HG03354 (cell line): ENCODE measurements around the gene DDX39B.
"Not testable (repeated sequence)": the region's sequence is repeated elsewhere in the genome, so short reads cannot be mapped to it uniquely, and the experiment has no call there.

Source experiments
- ATAC-seq: cut with Tn5 transposase; IDR thresholded peaks from one replicate; pipeline ENCODE4 v1.9.1; 2021; ENCODE audit warnings: mild to moderate bottlenecking; ENCODE audit not compliant: unreplicated experiment, poor library complexity, severe bottlenecking

The DDX39B gene

DNA sequence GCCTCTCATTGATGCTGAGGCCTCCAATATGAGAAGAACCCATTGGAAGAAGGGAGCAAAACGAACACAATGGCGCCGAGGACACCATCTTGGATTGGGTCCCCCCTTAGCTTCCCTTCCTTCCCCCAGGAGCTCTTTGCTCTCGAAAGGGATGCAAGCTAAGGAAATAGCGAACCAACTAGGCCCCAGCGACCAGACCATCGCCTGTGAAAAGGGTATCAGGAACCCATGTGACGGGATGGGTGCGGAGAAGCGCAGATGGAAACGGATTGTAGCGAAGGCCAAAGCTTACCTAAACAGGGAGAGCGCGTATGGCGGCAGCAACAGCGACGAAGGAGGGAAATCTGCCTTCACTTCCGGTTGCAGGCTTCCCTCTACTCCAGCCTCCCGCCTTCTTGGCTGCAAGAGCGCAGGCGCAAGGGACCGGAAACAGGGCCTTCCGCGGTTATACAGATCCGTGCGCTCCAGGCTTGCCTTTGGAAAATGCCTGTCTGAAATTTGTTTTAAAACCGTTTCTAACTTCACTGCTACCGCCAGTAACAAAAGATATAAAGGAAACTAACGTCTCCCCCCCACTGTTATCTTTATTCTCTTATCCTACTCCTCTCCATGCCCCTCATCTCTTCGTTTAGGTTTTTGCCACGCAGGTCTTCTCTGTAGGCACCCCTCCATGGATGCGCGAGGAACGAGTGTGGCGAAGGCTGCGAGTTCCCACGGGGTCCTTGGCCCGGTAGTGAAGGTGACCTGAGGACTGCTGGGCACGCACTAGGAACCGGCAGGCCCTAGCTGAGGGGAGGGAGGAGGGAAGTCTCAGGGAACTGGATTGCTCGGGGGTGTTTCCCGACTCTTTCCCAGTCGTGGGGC is at the start of gene DDX39B:
DDX39B (minus strand) TSS at position 346 of the 864 bp plus-strand sequence. CDS start 1,471 bp downstream, outside the sequence.
- peak; percentile 64 for ATAC-seq

DNA sequence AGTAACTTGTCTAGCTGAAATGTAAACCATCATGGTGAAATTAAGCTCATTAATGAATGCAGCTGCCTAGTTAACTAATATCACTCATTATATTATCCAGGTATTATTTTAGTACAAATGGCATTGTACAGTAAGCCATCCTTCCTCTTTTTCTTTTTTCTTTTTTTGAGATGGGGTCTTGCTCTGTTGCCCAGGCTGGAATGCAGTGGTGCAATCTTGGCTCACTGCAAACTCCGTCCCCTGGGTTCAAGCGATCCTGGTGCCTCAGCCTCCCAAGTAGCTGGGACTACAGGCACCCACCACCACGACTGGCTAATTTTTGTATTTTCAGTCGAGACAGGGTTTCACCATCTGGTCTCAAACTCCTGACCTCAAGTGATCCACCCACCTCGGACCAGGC is 48.9 kb upstream of the DDX39B start:
- ATAC-seq, result not testable (repeated sequence)

DNA sequence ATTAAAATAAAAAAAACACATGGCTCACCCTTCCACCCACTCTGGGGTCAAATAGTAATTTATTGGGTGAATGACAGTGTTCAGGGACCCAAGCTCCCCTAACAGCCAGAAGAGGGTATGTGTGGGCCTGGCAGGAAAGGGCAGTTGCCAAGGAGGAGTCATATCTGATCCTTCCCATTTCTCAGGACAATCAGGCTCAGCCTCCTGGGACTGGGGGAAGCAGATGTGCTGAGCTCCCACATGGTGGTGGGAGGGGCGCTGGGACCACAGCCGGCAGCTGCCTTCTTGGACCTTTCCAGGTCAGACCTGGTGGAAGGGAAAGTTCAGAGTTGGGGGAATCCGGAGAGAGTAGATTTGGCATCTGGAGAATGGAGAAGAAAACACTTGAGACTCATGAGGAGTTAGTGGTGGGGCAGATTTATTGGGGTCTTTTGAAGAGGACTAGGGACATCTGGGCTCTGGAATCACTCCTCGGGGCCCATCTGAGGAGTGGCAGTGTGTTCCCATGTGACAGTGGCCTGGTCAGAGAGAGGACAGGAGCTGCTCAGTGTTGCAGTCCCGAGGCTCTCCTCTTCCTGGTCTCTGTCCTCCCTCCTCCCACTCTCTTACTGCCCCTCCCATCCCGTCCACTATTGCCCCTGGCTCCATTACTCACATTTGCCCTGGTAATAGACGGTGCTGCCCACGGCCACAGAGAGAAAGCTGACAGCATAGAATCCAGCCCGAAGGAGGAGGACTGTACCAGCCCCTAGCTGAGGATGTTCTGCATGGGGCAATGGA is 47.3 kb upstream of the DDX39B start:
- no peak for ATAC-seq

DNA sequence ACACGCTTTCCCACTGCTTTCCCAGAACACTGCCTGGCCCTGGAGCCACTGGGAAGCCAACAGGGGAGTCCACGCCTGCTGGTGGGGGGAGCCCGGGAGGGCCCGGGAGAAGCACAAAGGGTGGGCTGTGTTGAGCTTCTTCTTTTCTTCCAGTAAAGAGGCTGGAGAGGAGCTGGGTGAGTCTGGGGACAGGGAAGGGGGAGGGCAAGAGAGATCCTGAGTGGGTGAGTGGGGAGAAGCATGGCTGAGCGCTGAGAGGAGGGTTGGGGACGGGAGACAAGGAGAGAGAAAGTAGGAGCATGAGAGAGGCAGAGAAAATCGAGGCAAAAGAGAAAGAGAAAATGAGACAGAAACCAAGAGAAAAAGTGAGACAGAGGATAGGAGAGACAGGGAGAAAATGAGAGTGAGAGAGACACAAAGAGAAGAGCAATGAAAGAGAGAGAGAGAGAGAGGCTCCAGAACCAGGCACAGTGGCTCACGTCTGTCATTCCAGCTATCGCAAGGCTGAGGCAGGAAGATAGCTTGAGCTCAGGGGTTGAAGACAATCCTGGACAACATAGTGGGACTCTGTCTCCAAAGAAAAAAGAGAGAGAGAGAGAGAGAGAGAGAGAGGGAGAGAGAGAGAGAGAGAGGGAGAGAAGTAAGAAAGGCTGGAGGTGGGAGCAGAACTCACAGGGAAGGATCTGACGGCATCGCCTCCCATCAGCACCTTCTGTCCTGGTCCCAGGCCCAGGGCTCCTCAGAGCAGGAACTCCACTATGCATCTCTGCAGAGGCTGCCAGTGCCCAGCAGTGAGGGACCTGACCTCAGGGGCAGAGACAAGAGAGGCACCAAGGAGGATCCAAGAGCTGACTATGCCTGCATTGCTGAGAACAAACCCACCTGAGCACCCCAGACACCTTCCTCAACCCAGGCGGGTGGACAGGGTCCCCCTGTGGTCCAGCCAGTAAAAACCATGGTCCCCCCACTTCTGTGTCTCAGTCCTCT is 46.3 kb upstream of the DDX39B start:
- ATAC-seq, result no peak

DNA sequence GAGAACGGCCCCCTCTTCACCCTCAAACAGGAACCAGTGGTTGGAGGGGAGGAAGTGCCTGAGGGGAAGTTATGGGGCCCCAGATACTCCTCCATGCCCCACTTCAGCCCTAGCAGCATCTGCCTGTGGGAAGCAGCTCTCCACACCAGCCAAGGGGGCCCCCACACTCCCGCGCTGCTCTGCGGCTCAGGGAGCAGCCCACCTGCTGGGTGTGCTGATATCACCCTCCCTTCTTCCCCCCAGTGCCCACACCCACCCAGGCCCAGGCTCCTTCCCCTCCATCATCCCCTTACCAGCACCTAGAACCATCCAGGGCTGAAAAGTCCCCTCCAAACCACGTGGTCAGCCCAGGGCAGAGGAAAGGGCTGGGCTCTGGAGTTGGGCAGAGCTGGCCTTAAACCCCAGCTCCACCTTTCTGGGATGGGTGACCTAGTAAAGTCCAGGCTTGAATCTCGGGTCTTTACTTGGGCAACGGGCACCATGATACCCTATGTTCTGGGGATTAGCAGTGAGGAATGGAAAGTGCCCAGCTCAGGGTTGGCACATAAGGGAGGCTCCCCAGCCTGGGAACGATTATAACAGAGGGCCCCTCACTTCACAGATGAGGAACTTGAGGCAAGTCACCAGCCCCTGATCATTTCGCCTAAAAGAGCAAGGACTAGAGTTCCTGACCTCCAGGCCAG is 44.9 kb upstream of the DDX39B start:
- no peak for ATAC-seq

DNA sequence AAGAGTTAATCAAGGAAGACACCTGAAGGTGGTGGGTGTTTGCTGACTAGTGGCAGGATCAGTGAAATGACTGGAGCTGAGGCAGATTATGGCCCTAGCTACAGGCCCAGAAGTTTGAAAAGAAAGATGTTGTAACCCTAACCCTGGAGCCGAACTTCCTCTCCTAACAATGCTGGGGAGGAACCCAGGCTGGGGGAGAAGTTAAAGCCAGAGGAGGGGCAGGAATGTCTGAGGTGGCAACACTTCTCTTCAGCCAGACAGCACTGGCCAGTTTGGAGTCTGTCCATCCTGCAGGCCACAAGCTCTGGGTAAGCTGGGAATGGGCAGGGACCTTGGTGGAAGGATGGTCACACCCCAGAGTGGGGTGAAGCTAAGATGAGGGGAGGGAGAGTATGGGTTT is 44.2 kb upstream of the DDX39B start, which contains the start of gene LST1:
LST1 (plus strand) TSS at position 270 of the 400 bp plus-strand sequence. CDS start 1,023 bp downstream, outside the sequence.
- no peak for ATAC-seq

DNA sequence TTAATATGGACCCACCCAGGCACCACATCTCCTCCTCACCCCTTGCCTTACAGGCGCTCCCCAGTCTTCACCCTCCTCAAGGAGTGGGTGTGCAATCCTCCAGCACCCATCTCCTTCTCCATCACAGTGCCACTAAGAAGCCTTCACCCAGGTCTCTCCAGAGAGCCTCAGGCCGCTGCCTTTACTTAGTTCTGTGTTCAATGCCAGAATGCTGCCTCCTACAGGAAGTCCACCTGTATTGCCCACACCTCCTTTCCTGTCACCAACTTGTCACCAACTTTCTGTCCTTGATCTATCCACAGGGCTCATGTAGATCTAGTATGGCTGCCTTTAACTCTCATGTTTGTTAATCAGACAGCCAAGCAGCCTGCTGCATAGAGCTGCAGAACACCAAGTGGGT is 43.7 kb upstream of the DDX39B start:
- no peak for ATAC-seq

DNA sequence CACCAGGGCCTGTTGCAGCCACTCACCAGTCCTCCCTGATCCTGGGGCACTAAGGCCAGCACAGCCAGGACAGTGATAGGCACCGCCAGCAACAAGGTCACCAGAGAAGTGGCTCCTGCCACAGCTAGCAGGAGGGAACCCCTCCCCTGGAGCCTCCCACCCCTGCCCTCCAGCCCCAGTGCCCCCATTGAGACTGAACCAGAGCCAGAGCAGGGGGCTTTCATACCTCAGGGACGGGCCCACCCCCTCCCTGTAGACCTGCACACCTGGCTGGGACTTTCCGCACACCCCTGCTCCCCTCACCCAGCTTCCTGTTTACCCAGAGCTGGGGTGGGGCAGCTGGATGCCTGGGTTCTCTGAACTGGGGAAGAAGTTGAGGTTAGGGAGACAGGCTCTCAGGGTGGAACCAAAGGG is 40.4 kb upstream of the DDX39B start, which contains the start of gene LTB:
LTB (minus strand) TSS at position 195 of the 414 bp plus-strand sequence; CDS start at position 188, 7 bp downstream.
- ATAC-seq, result no peak

DNA sequence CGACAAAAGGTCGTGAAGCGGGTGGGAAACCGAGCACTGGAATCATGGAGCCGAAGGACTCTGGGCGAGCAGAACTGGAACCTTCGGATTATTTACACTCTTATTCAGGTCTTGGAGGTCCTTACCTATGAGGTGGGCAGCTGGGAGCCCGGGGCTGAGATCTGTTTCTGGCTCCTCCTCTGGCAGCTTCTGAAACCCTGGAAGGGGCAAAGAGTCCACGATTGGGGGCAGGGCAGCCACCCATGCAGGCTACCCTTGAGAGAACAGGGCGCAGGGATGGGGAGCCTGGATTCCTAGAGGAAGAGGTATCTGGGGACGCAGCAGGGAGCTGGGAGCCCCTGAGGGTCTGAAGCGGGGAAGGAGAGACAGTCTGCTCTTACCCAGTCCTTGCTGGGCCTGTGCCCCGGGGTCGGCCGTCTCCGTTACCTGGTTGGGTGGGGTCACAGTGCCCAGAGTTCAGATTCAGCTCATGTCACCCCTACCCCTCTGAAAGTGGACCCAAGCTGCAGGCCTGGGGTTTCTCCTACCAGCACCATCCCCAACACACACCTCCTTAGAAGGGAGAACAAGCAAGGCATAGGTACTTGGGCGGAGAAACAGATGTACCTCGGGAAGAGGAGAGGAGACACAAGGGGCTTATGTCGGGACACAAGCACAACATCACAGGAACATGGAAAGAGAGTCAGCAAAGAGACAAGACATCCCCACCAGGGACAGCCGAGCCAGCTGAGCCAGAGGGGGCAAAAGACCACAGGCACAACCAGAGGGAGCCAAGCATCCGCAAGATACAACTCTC is 39.8 kb upstream of the DDX39B start:
- ATAC-seq, result no peak

DNA sequence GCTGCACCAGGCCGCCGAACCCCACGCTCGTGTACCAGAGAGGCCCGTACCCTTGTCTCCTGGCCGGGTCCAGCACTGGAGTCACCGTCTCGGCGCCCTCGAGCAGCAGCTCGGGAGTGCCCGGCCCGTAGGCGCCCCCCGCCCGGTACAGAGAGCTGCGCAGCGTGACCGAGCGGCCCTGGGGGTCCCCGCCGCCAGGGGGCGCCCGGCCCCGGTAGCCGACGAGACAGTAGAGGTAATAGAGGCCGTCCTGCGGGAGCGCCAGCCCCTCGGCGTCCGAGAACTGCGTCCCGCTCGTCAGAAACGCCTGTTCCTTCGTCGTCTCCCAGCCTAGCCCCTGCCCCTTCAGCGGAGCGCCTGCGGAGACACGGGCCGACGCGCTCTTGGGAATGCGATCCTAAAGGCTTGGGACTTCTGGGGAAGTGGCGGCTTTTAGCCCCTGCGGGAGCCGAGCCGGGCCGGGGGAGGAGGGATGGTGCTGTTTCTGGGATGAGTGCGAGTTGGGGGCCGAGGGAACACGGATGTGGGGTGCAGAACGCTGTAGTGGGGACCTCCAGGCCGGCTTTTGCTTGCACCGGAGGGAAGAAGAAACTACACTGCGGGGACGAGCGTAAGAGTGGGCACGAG is 39.1 kb upstream of the DDX39B start:
- ATAC-seq, result peak; percentile 71

DNA sequence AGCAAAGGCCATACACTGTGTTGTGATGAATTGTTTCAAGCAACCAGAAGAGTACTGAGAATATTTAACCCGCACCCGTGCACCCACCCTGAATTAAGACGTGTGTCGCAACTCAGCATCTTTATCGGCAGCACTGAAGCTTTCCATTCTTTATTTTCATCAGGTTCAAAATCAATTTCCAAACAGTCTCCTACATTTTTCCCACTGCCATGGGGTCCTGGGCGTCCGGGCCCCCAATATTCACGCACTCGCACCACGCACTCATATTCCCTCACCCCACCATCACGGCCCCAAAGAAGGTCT is 38.6 kb upstream of the DDX39B start:
- ATAC-seq, result no peak

DNA sequence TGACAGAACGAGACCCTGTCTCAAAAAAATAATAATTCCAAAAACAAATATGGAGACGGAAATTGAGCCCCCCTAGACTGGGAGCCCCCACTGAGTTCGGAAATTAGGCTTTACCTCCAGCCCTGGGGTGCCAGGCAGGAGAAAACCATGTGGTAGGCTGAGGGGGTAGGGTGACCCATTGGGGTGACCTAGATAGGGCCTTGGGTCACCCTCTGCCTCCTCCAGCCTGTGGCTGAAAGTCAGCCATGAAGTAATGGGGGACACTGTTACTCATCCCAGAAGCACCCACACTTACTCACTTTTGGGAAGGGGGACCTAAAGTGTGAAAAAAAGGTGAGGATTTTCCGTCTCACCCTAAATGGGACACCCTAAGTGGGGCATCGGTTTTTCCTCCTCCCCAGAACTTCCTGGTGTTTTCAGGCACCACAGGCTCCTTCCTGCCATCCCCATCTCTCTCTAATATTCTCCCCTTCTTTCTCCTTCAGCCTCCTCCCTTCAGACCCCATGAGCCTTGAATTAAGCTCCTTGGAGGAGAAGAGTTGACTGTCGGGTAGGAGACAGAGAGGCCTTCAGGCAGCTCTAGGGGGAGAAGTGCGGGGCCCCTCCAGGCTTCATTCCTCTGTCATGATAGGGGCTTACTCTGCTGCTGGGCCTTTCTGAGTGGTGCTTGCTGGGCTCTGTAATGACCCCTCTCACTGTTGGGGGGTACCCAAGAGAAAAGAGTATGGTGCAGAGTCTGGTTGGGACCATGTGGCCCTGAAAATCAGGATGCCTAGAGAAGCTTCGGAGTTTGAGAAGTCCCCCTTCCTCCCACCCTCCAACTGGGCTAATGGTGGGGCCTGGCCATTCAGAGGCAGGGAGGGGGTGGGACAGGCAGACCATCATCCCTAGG is 38.0 kb upstream of the DDX39B start:
- no peak for ATAC-seq

DNA sequence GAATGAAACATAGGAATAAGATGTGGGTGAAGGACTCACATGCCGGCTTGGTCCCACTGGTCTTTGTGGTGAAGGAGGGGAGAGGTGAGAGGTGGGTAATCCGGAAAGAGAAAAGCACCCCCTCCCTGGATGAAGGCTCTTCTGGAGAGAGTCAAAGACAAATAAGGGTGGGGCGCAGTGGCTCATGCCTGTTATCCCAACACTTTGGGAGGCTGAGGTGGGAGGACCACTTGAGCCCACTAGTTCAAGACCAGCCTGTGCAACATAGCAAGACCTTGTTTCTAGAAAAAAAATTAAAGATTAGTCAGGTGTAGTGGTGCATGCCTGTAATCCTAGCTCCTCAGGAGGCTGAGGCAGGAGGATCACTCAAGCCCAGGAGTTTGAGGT is 37.3 kb upstream of the DDX39B start:
- no peak for ATAC-seq

DNA sequence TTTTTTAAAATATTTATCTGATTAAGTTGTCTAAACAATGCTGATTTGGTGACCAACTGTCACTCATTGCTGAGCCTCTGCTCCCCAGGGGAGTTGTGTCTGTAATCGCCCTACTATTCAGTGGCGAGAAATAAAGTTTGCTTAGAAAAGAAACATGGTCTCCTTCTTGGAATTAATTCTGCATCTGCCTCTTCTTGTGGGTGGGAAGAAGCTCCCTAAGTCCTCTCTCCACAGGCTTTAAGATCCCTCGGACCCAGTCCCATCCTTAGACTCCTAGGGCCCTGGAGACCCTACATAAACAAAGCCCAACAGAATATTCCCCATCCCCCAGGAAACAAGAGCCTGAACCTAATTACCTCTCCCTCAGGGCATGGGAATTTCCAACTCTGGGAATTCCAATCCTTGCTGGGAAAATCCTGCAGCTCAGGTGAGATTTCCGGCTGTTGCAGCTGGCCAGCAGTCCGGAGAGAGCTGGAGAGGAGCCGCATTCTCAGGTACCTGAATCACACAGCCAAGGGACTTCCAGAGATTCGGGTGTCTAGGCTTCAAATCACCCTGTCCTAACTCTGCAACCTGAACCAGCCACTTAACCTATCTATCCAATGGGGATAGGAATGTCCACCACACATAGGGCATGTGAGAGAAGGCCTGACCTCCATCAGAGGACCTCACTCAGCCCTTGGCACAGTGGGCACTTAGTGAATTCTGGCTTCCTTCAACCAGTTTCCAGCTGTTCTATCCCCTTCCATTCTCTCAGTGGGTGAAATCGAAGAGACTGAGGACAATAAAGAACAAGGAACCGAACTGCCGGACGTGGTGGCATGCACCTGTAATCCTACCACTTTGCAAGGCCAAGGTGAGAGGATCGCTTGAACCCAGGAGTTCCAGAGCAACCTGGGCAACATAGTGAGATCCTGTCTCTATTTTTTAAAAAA is 36.6 kb upstream of the DDX39B start:
- no peak for ATAC-seq

DNA sequence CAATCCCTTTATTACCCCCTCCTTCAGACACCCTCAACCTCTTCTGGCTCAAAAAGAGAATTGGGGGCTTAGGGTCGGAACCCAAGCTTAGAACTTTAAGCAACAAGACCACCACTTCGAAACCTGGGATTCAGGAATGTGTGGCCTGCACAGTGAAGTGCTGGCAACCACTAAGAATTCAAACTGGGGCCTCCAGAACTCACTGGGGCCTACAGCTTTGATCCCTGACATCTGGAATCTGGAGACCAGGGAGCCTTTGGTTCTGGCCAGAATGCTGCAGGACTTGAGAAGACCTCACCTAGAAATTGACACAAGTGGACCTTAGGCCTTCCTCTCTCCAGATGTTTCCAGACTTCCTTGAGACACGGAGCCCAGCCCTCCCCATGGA is 35.8 kb upstream of the DDX39B start:
- no peak for ATAC-seq
